ENCODE data around the gene PPP2R5C.
"Not testable (repeated sequence)": the region's sequence is repeated elsewhere in the genome, so short reads cannot be mapped to it uniquely, and the experiment has no call there.

Gene PPP2R5C

DNA sequence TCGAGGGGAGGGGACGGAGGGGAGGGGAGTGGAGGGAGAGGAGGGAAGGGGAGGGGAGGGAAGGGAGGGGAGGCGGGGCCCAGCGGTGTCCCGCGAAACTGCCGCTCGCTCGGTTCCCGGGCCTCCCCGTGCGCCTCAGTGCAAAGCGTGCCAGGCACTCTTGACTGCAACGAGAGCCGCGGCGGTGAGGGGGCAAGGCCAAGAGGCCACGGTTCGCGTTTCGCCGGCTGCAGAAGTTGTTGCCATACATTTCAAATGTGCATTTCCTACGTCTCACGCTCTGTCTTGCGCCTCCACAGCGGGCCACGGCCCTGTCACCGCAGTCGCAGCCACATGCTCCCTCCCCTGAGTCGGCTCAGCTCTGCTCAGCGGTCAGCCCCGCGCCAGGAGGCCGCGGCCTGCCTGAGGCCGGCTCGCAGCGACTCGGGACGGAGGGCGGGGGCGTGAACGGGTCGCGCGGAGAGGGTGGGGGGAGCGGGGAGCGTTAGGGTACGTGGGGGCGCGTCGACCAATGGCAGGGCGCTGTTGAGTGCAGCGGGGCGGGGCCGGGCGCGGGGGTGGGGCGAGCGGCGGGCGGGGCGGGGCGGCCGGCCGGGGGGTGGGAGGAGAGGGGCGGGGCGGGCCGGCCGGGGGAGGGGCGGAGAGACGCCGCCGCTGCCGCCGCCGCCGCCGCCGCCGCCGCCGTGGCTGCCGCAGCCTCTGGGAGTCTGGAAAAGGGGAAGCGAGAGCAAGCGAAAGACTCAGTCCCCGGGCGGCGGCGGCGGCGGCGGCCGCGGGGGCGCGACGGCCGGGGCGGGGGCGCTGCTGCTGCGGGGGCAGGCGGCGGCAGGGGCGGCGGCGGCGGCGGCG lies at the start of gene PPP2R5C:
Gene PPP2R5C (plus strand): TSS at position 678 of the 849 bp plus-strand sequence. CDS start 185 bp downstream, outside the sequence.
- peak; percentile 95 for DNase-seq (ENCODE audit: low spot score)

DNA sequence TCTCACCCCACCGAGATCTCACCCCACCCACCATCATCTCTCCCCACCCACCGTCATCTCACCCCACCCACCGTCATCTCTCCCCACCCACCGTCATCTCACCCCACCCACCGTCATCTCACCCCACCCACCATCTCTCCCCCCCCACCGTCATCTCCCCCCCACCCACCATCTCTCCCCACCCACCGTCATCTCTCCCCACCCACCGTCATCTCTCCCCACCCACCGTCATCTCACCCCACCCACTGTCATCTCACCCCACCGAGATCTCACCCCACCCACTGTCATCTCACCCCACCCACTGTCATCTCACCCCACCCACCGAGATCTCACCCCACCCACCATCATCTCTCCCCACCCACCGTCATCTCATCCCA lies 49.7 kb upstream of the PPP2R5C start:
- DNase-seq (ENCODE audit: low spot score), result not testable (repeated sequence)

DNA sequence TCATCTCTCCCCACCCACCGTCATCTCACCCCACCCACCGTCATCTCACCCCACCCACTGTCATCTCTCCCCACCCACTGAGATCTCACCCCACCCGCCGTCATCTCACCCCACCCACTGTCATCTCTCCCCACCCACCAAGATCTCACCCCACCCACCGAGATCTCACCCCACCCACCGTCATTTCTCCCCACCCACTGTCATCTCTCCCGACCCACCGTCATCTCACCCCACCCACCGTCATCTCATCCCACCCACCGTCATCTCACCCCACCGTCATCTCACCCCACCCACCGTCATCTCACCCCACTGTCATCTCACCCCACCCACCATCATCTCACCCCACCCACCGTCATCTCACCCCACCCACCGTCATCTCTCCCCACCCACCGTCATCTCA lies 49.2 kb upstream of the PPP2R5C start:
- DNase-seq (ENCODE audit: low spot score), result not testable (repeated sequence)

DNA sequence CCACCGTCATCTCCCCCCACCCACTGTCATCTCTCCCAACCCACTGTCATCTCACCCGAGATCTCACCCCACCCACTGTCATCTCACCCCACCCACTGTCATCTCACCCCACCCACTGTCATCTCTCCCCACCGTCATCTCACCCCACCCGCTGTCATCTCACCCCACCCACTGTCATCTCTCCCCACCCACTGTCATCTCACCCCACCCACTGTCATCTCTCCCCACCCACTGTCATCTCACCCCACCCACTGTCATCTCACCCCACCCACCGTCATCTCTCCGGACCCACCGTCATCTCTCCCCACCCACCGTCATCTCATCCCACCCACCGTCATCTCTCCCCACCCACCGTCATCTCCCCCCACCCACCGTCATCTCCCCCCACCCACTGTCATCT lies 48.4 kb upstream of the PPP2R5C start:
- not testable (repeated sequence) for DNase-seq (ENCODE audit: low spot score)

DNA sequence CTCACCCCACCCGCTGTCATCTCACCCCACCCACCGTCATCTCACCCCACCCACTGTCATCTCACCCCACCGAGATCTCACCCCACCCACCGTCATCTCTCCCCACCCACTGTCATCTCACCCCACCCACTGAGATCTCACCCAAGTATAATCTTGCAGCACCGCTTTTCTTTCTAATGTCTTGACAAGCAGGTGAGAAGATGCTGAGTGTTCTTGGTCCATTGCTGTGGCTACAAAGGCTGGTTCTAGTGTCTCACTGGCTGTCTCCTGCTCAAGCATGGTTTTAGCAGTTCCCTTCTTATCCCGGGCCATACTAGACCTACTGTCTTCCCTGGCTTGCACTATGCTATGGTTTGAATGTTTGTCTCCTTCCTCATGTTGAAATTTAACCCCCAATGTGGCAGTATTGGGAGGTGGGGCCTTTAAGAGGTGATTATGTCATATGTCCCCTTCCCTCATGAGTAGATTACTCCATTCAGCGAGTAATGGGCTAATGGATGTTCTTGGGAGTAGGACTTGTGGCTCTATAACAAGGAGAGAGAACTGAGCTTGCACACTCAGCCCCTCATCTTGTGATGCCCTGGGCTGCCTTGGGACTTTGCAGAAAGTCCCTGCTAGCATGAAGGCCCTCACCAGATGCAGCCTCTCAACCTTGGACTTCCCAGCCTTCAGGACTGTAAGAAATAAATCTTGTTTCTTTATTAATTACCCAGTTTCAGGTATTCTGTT lies 47.7 kb upstream of the PPP2R5C start:
- DNase-seq (ENCODE audit: low spot score), result no peak

DNA sequence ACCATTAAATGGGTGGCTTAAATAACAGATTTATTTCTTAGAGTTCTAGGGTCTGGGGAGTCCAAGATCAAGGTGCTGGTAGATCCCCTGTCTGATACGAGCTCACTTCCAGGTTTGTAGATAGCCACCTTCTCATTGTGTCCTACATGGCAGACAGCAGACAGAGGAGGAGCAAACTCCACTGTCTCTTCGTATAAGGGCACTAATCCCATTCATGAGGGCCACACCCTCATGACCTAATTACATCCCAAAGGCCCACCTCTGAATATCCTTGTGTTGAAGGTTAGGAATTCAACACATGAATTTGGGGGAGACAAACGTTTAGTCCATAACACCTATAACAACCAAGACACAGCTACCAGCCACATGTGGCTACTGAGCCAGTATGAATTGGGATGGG lies 47.1 kb upstream of the PPP2R5C start:
- no peak for DNase-seq (ENCODE audit: low spot score)

DNA sequence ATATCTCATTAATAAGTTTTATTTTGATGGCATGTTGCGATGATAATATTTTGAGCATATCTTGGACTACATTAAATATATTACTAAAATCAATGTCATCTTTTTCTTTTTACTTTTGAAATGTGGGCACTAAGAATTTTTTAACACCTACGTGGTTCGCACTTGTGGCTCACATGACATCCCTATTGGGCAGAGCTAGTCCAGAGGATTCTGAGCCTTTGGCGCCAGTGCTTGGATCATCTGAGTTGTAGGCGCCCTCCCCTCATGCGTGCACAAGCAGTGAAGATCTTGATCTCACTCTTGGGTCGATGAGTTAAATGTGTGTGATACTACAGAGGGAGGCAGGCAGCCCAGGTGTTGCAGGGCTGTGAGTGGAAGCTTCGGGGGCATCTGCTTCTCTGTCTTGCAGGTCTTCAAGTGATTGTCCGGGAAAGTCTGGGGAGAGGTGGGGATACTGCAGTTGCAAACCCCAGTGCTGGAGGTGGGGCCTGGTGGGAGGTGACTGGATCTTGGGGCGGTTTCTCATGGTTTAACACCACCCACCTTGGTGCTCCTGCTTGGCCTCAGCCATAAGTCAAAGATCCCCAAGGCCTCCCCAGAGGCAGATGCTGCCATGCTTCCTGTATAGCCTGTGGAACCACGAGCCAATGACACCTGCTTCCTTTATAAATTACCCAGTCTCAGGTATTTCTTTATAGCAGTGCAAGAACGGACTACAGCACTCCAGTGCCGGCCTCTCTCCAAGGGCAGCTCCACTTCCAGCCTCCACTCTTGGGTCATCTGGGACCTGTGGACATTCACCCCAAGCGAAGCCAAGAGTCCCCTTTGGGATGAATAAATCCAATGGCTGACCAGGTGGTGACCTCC lies 46.1 kb upstream of the PPP2R5C start:
- DNase-seq (ENCODE audit: low spot score), result no peak

DNA sequence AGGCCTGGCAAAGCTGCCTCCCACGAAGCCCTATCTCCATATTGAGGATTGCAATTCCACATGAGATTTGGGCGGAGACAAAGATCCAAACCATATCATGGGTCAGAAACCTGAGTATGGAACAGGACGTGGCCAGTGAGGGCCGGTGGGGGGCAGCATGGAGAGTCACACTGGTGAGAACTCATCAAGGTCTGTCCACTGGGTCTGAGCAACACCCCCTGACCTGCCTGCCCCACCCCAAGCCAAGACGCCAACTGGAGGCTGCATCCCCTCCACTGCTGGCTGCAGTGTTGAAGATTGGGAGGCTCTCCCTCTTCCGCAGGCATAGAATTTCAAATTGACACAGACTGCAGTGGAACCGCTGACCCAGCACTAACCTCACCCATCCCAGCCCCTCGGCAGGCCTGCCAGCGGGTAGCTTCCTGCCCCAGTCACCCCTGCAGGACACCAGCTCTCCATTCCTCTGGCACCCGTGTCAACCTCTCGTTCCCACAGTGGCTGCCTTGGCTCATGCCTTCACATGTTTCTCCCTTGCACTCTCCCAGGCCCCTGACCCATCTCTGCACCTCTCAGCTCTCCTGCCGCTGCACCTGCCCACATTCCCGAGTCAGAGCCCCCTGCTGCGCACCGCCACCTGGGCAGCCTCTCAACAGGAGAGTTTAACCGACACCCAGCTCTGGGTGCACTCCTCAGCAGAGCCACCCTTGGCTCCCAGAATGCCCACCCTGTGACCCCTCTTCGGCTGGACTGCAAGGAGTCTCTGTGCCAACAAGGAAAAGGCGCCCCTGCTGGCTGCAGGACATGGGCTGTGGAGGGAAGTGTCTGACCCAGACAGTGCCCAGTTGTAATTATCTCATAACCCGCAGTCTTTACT lies 45.2 kb upstream of the PPP2R5C start:
- DNase-seq (ENCODE audit: low spot score), result no peak

DNA sequence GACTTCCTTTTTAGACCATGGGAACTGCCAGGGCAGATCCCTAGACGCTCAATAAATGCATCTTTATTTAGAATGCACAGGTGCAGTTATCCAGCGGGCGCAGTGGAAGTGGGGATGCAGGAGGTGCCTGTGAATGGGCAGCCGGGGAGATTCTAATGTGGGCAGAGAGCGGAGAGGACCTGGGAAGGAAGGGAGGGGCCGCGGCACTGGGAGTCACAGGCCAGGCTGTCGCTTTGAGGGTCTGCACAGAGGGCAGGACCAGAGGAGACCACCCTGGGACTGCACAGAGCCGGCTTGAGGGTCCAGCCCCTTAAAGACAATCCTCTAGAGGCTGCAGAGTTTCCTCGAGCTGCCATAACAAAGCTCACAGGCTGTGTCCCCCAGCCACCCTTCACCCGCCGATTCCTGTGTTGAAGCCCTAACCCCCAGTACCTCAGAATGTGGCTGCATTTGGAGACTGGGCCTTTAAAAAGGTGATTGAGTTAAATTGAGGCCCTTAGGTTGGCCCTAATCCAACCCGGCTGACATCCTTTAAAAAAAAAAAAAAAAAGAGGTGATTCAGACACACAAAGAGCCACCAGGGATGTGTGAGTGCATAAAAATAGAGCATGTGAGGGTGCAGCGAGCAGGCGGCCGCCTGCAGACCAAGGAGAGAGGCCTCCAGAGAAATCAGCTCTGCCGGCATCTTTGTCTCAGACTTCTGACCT lies 44.4 kb upstream of the PPP2R5C start:
- DNase-seq (ENCODE audit: low spot score), result peak; percentile 22

DNA sequence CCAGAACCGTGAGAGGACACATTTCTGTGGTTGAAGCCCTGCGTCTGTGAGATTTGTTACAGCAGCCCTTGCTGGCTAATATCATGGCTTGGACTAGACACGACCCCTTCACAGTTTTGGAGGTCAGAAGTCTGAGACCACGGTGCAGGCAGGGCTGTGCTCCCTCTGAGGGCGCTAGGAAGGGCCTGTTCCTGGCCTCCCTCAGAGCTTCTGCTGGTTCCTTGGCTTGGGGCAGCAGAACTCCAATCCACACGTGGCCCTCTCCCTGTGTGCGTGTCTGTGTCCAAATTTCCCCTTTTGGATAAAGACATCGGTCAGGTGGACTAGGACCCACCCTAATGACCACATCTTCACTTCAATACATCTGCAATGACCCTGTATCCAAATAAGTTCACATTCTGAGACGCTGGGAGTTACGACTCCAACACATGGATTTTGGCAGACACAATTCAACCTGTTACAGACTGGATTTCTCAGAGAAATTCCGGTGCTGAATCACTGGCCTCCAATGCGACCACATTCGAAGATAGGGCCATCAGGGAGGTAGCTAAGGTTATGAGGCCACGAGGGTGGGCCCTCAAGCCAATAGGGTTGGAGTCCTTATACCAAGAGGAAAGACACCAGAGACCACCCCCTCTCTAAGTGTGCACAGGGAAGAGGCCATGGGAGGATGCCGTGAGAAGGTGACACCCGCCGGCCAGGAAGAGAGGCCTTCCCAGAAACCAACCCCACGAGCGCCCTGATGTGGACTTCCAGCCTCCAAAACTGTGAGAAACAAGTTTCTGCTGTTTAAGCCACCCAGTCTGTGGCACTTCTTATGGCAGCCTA lies 43.6 kb upstream of the PPP2R5C start:
- DNase-seq (ENCODE audit: low spot score), result peak; percentile 12

DNA sequence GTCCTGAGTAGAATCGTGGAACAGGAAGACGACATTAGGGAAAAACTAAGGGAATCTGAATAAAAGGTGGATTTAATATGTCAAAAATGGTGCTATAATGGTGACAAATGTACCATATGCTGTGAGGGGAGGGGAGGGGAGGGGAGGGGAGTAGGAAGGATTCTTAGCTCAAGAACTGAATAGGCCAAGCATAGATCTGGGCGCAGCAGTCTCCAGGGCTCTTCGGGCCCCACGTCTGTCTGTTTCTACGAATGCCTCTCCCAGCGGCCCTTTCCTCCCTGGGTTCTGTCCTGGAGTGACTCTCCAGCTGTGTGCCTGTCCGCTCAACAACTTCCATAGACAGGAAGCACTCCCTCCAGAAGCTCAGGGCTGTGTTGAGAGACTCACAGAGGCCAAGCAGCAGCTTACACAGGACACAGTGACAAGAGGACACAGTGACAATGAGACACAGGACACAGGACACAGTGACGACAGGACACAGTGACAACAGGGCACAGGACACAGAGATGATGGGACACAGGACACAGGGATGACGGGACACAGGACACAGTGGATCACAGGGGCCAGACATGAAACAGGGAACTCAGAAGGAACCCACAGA lies 42.4 kb upstream of the PPP2R5C start:
- peak; percentile 22 for DNase-seq (ENCODE audit: low spot score)

DNA sequence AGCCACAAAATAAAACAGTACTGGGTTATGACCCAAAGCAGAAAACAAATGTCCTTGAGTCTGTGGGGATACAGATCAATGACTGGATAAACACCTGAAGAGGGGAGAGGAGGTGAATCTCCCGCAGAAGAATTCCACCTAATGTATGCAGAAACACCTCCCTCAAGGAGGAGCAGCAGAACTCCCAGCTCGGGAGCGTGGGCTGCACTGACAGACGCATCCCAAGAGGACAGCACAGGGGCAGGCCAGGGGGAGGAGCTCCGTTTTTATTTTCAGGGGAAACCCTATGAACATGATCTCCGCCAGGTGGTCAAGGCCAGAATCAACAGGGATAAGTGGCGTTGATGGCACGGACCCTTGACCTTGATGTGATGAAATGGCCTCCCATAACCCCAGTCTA lies 41.8 kb upstream of the PPP2R5C start:
- DNase-seq (ENCODE audit: low spot score), result peak; percentile 9

DNA sequence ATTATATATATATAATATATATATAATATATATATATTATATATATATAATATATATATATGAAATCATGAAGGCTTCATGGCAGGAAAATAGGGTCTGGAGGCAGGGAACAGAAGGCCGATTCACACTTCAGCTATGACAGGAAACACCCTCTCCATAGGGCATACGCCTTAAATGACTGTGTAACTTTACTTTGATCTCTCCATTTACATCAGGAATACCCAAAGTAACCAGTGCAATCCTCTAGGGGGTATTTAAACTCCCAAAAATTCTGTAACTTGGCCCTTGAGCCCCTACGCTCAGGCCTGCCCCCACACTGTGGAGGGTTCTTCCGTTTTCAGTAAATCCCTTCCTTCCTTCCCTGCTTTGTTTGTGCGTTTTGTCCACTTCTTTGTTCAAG lies 40.4 kb upstream of the PPP2R5C start:
- no peak for DNase-seq (ENCODE audit: low spot score)

DNA sequence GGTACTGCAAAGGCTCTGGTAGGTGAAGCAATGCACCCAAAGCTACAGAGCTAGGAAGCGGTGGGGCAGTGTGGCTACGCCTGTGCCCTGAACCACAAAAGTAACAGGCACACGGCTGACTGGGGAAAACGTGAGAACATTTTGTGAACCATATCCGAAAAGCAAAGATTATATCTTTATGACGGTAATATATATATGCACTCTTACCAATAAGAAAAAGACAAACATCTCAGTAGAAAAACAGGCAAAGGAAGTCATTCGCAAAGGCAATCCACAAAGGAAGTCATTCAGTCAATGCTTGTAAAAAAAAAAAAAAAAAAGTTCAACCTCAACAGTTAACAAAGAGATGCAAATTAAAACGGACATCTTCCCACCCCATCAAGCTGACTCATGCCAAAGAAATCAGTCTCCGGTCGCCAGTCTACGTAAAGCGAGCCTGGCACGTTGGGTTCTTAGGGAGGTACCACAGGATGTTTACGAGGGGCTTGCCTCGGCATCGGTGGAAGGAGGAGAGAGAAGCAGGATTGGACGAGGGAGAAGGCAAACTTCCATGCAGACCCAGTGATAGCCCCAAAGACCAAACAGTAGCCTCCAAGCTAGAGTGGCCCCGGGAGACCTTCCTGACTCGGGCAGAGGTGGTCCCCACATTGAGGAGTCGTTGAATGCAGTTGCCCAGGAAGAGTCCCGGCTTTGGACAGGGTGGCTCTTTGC lies 39.4 kb upstream of the PPP2R5C start:
- peak; percentile 8 for DNase-seq (ENCODE audit: low spot score)

DNA sequence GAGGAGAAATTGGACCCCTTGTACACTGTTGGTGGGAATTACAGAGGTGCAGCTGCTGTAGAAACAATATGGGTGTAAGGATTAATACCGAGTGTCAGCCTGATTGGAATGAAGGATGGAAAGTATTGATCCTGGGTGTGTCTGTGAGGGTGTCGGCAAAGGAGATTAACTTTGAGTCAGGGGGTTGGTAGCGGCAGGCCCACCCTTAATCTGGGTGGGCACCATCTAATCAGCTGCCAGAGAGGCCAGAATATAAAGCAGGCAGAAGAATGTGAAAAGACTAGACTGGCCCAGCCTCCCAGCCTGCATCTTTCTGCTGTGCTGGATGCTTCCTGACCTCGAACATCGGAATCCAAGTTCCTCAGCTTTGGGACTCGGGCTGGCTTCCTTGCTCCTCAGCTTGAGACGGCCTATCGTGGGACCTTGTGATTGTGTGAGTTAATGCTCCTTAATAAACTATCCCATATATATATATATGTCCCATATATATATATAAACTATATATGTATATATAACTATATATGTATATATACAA lies 38.4 kb upstream of the PPP2R5C start:
- DNase-seq (ENCODE audit: low spot score), result no peak

DNA sequence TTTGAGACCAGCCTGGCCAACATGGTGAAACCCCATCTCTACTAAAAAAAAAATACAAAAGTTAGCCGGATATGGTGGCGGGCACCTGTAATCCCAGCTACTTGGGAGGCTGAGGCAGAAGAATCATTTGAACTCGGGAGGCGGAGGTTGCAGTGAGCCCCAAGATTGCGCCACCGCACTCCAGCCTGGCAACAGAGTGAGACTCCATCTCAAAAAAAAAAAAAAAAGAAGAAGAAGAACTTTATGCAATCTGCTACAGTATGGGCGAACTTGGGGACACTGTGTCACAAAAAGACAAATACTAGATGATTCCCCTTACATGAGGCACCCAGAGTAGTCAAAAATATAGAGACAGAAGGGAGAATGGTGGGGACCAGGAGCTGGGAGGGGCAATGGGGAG lies 35.9 kb upstream of the PPP2R5C start:
- DNase-seq (ENCODE audit: low spot score), result peak; percentile 3

DNA sequence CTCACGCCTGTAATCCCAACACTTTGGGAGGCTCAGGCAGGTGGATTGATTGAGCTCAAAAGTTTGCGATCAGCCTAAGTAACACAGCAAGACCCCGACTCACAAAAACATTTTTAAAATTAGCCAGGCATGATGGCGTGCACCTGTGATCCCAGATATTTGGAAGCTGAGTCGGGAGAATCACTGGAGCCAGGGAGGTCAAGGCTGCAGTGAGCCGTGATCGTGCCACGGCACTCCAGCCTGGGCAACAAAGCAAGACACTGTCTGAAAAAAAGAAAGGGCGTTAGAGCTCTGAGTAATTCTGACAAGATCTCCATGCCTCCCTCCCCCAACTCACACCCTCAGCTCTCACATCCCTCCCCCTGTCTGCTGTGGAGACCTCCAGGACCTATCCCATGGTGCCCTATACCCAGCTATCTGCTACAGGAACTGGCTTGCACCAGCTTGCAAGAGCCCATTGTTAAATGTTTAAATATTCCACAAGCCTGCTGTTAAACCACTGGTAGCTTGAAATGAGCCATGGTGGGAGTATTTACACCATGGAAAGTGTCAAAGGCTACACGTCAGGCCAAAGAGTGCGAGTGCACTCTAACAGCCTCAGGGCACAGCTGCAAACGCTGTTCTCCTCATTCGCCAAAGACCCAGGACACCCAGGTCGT lies 35.1 kb upstream of the PPP2R5C start:
- peak; percentile 11 for DNase-seq (ENCODE audit: low spot score)

DNA sequence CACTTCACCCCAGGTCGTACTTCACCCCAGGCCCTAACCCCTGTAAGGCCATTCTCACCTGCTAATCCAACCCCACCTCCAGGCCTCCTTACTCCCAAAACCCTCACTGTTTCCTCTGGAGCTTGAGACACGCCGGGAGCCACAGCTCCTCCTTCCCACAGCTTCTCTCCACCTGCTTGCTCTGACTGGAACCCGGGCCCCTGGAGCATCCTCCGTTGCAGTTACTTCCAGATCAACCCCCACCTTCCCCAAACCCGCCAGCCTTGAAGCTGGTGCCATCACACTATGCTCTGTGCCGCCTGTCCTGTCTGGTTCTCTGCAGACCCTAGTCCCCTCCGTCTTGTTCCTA lies 34.6 kb upstream of the PPP2R5C start:
- DNase-seq (ENCODE audit: low spot score), result peak; percentile 21
